HCT116 (cell line): Measurements from ENCODE around the gene OR4C5. TPM values are rescaled to one million over a fixed set of nuclear protein-coding genes. Genes with fewer than 3 reads are reported as not detected.

Source experiments
- ATAC-seq: fragments of 200-7000 bp; cut with Tn5 transposase; 2 replicates; pipeline ENCODE4 v1.9.1; 2020; ENCODE audit warnings: mild to moderate bottlenecking, moderate library complexity
- Bru-seq: library from RNA; stranded (reverse); fragments of 400-500 nt; gene quantifications from one replicate; lab custom pipeline; 2021; lab: Mats Ljungman, UMichigan
- BruChase-seq, 2 experiments: library from RNA; stranded (reverse); fragments of 400-500 nt; gene quantifications; one replicate each; lab custom pipeline; 2021; lab: Mats Ljungman, UMichigan
- BruUV-seq: library from RNA; stranded (reverse); fragments of 400-500 nt; replicated peaks from 2 replicates; lab custom pipeline; 2021; lab: Mats Ljungman, UMichigan
- CTCF ChIA-PET: fragments of 300-600 bp; sonication (Branson Sonifier 250); formaldehyde crosslinking; loops from one replicate; lab custom pipeline; 2021; ENCODE audit warnings: antibody characterized with exemption; lab: Charles Lee
- POLR2A ChIA-PET: fragments of 300-600, 350-600 bp; sonication (Branson Sonifier 250); formaldehyde crosslinking; loops from one replicate; lab custom pipeline; 2021; ENCODE audit warnings: antibody characterized with exemption; lab: Charles Lee
- RAD21 ChIA-PET, 2 experiments: fragments of 300-600 bp; sonication (Branson Sonifier 250); formaldehyde crosslinking; loops; one replicate each; lab custom pipeline; 2023; ENCODE audit warnings: low total read pairs in 2 of 2; ENCODE audit not compliant: uncharacterized antibody in 2 of 2, unreplicated experiment in 2 of 2, low non-redundant PET in 1 of 2; lab: Charles Lee
- DNase-seq: peaks from one replicate; pipeline ENCODE4 v3.0.0-alpha.2; 2010; ENCODE audit warnings: low read depth, low spot score
- H2AFZ ChIP-seq: fragments of 200-600 bp; shearing (Covaris generic), sonication (generic); 2 replicates; pipeline ENCODE4 v1.6.1; 2017; ENCODE audit warnings: low read depth, mixed run types, mixed read lengths, antibody characterized with exemption, low read length; ENCODE audit not compliant: poor library complexity, severe bottlenecking
- H3K27ac ChIP-seq: 2 replicates; pipeline ENCODE4 v1.5.1; 2012; ENCODE audit warnings: low read depth, low read length
- H3K27me3 ChIP-seq: fragments of 200-600 bp; sonication (generic); 2 replicates; pipeline ENCODE4 v1.6.1; 2016; ENCODE audit warnings: mixed run types, low read length, mixed read lengths; ENCODE audit not compliant: insufficient read depth
- H3K36me3 ChIP-seq, 2 experiments: fragments of 200-500 bp in 1 of 2; fragments of 200-600 bp in 1 of 2; sonication (Bioruptor generic) in 1 of 2; sonication (generic) in 1 of 2; 2 replicates each; pipeline versions ENCODE4 v1.5.1 to v1.6.1; 2014 to 2016; ENCODE audit warnings: low read length in 2 of 2, inconsistent platforms in 1 of 2, mixed read lengths in 1 of 2, mixed run types in 1 of 2; ENCODE audit not compliant: insufficient read depth in 2 of 2, control insufficient read depth in 1 of 2
- H3K4me1 ChIP-seq, 2 experiments: fragments of 200-600 bp in 1 of 2; sonication (generic) in 1 of 2; 2 replicates each; pipeline versions ENCODE4 v1.5.1 to v1.6.1; 2012 to 2017; ENCODE audit warnings: low read length in 2 of 2, inconsistent platforms in 1 of 2, mild to moderate bottlenecking in 1 of 2, mixed read lengths in 1 of 2, mixed run types in 1 of 2, moderate library complexity in 1 of 2; ENCODE audit not compliant: insufficient read depth in 2 of 2, control insufficient read depth in 1 of 2
- H3K4me2 ChIP-seq: fragments of 200-600 bp; sonication (generic); 2 replicates; pipeline ENCODE4 v1.6.1; 2017; ENCODE audit warnings: mixed run types, low read length, mixed read lengths
- H3K4me3 ChIP-seq, 2 experiments: fragments of 200-600 bp in 1 of 2; sonication (generic) in 1 of 2; replicated peaks in 1 of 2; 2 replicates each; pipeline ENCODE4 v1.5.1; 2011 to 2016; ENCODE audit warnings: low read length in 2 of 2, control low read depth in 1 of 2, low read depth in 1 of 2, mild to moderate bottlenecking in 1 of 2, mixed read lengths in 1 of 2, mixed run types in 1 of 2
- H3K79me2 ChIP-seq: fragments of 200-600 bp; sonication (generic); 2 replicates; pipeline ENCODE4 v1.6.1; 2017; ENCODE audit warnings: mild to moderate bottlenecking, mixed run types, low read length, moderate library complexity, mixed read lengths; ENCODE audit not compliant: insufficient read depth
- H3K9ac ChIP-seq: fragments of 200-600 bp; sonication (generic); 2 replicates; pipeline ENCODE4 v1.6.1; 2016; ENCODE audit warnings: low read length, mixed read lengths
- H3K9me2 ChIP-seq: fragments of 200-600 bp; sonication (generic), shearing (Covaris generic); 2 replicates; pipeline ENCODE4 v1.6.1; 2017; ENCODE audit warnings: mixed run types, mild to moderate bottlenecking, moderate library complexity; ENCODE audit not compliant: insufficient read depth
- H3K9me3 ChIP-seq, 2 experiments: fragments of 200-500 bp in 1 of 2; fragments of 200-600 bp in 1 of 2; sonication (Bioruptor generic) in 1 of 2; sonication (generic) in 1 of 2; 2 replicates each; pipeline ENCODE4 v1.6.1; 2014 to 2017; ENCODE audit warnings: low read length in 2 of 2, mixed read lengths in 2 of 2, inconsistent platforms in 1 of 2, low read depth in 1 of 2, mild to moderate bottlenecking in 1 of 2, mixed run types in 1 of 2, moderate library complexity in 1 of 2; ENCODE audit not compliant: control insufficient read depth in 1 of 2, insufficient read depth in 1 of 2
- H4K20me1 ChIP-seq: fragments of 200-600 bp; sonication (generic), shearing (Covaris generic); 2 replicates; pipeline ENCODE4 v1.6.1; 2017; ENCODE audit warnings: mixed run types, mild to moderate bottlenecking, moderate library complexity; ENCODE audit not compliant: insufficient read depth
- CEBPB ChIP-seq: IDR thresholded peaks from 2 replicates; pipeline ENCODE4 v1.6.1; 2012; ENCODE audit warnings: low read depth
- EGR1 ChIP-seq: IDR thresholded peaks from 2 replicates; pipeline ENCODE4 v1.6.1; 2012; ENCODE audit warnings: low read depth
- ELF1 ChIP-seq: IDR thresholded peaks from 2 replicates; pipeline ENCODE4 v1.6.1; 2012; ENCODE audit warnings: low read depth, borderline replicate concordance
- EZH2 ChIP-seq: fragments of 200-600 bp; sonication (generic); IDR thresholded peaks from 2 replicates; pipeline ENCODE4 v1.6.1; 2017; ENCODE audit warnings: antibody characterized with exemption, mixed run types
- EZH2phosphoT487 ChIP-seq: fragments of 200-600 bp; IDR thresholded peaks from 2 replicates; pipeline ENCODE4 v1.6.1; 2018; ENCODE audit warnings: antibody characterized with exemption, borderline replicate concordance
- JUND ChIP-seq: IDR thresholded peaks from 2 replicates; pipeline ENCODE4 v1.6.1; 2012
- POLR2AphosphoS5 ChIP-seq: IDR thresholded peaks from 2 replicates; pipeline ENCODE4 v1.6.1; 2011; ENCODE audit warnings: mild to moderate bottlenecking, low read depth, low read length, moderate library complexity
- RAD21 ChIP-seq: IDR thresholded peaks from 2 replicates; pipeline ENCODE4 v1.6.1; 2012; ENCODE audit warnings: low read depth, mild to moderate bottlenecking
- SIN3A ChIP-seq: IDR thresholded peaks from 2 replicates; pipeline ENCODE4 v1.6.1; 2012; ENCODE audit warnings: low read depth
- SP1 ChIP-seq: IDR thresholded peaks from 2 replicates; pipeline ENCODE4 v1.6.1; 2012; ENCODE audit warnings: low read depth
- TCF7L2 ChIP-seq: IDR thresholded peaks from 2 replicates; pipeline ENCODE4 v1.7.0; 2011; ENCODE audit warnings: borderline replicate concordance, inconsistent platforms; ENCODE audit not compliant: insufficient read depth, insufficient read length; ENCODE audit errors: extremely low read depth
- YY1 ChIP-seq: IDR thresholded peaks from 2 replicates; pipeline ENCODE4 v1.6.1; 2011; ENCODE audit warnings: low read length, low read depth, moderate library complexity, mild to moderate bottlenecking; ENCODE audit not compliant: insufficient replicate concordance; ENCODE audit errors: extremely low read depth
- ZFX ChIP-seq: fragments of 450-650 bp; IDR thresholded peaks from 2 replicates; pipeline ENCODE4 v1.6.1; 2017
- ZNF274 ChIP-seq: fragments of 200-500 bp; sonication (Bioruptor generic); IDR thresholded peaks from 2 replicates; pipeline ENCODE4 v1.6.1; 2014; ENCODE audit warnings: mild to moderate bottlenecking, low read depth, low read length, inconsistent platforms
- intact Hi-C: fragments of 100-400 bp; cut with micrococcal nuclease; formaldehyde crosslinking; loops from 2 replicates; pipeline ENCODE4 v1.10.0; 2022
- long read RNA-seq: library from polyadenylated mRNA; unstranded; transcript quantifications from one replicate; pipeline ENCODE4 v2.0.0, GENCODE V29; 2021; ENCODE audit not compliant: unreplicated experiment
- polyA plus RNA-seq: library from polyadenylated mRNA; unstranded; fragments of >200 nt; gene quantifications from 2 replicates; pipeline ENCODE4 v1.2.1, GENCODE V29; 2012; ENCODE audit warnings: missing spikeins
- total RNA-seq: library from RNA; stranded (reverse); gene quantifications from one replicate; pipeline ENCODE4 v1.2.1, GENCODE V29; 2021; ENCODE audit not compliant: unreplicated experiment
- TF ChIP-seq, protein P1 (sequence below), 3 experiments: fragments of 200-600 bp in 1 of 3; sonication (generic) in 1 of 3; IDR thresholded peaks in 2 of 3; conservative IDR thresholded peaks in 1 of 3; 2 replicates each; pipeline ENCODE4 v1.5.1; 2012 to 2017; ENCODE audit warnings: low read depth in 2 of 3, low read length in 2 of 3, antibody characterized with exemption in 1 of 3, borderline replicate concordance in 1 of 3, control low read depth in 1 of 3, mild to moderate bottlenecking in 1 of 3, mixed read lengths in 1 of 3, mixed run types in 1 of 3, moderate library complexity in 1 of 3; ENCODE audit not compliant: insufficient read depth in 1 of 3
- TF ChIP-seq, protein P2 (sequence below): IDR thresholded peaks from 2 replicates; pipeline ENCODE4 v1.6.1; 2012; ENCODE audit warnings: low read depth
- TF ChIP-seq, protein P3 (sequence below): IDR thresholded peaks from 2 replicates; pipeline ENCODE4 v1.6.1; 2011; ENCODE audit warnings: mild to moderate bottlenecking, low read length, moderate library complexity; ENCODE audit not compliant: insufficient replicate concordance; ENCODE audit errors: extremely low read depth
- TF ChIP-seq, protein P4 (sequence below): IDR thresholded peaks from 2 replicates; pipeline ENCODE4 v1.6.1; 2012

Gene OR4C5
- total RNA-seq = not detected
- not detected in 2 replicates for polyA plus RNA-seq
- not detected for Bru-seq, nascent RNA
- BruChase-seq, experiment 1, labeled RNA remaining after a 6-hour chase = not detected
- BruChase-seq, experiment 2, labeled RNA remaining after a 2-hour chase = not detected
- long read RNA-seq = 0 reads

DNA sequence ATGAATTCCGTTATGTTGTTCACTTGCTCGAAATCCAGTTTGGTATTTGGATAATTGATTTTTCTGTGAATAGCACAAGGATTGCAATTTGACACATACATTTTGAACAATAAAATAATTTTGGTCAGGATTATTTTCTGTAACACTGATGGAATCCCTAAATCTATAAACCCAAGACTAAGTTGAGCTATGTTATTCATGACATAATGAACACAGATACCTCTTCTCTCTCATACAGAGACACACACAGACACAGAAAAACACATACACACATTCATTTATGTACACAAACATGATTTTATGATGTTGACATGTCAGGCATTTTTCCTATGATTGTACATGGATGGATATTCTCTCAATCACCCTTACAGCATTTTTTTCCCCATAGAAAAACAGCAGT, at the start of gene OR4C5:
Gene OR4C5, minus strand, starts transcription at position 101 of the 400 bp plus-strand sequence. Its CDS starts 0 bp downstream, at position 101.
- BruUV-seq = no TSS peak
- CTCF ChIA-PET = no interaction called here
- POLR2A ChIA-PET = no interaction called here

More for the DNA sequence above, at the start of gene OR4C5:
- Histone ChIP-seq H3K9me3 (no peaks in the 10 kb centered on the region; a peak in 1 of 4 replicates), H3K4me3 (no peak within 1 kb of the TSS), H3K4me1 (no peaks in the 10 kb centered on the region), H3K36me3 (no peaks in the 10 kb centered on the region), H3K27me3 (no peaks in the 10 kb centered on the region), H3K9me2 (no peaks in the 10 kb centered on the region), H3K9ac (no peak within 1 kb of the TSS), H3K79me2 (no peaks in the 10 kb centered on the region), H3K4me2 (no peak within 1 kb of the TSS), H3K27ac (no peak within 1 kb of the TSS), H2AFZ (no peak within 1 kb of the TSS), H4K20me1 (no peaks in the 10 kb centered on the region)
- TF ChIP-seq CEBPB (no peak), ZNF274 (no peak), ZFX (no peak), ELF1 (no peak), JUND (no peak), EZH2phosphoT487 (no peak), TCF7L2 (no peak), YY1 (no peak), SIN3A (no peak), RAD21 (no peak), POLR2AphosphoS5 (no peak), EGR1 (no peak), EZH2 (no peak), SP1 (no peak)
- TF ChIP-seq, protein P1, sequence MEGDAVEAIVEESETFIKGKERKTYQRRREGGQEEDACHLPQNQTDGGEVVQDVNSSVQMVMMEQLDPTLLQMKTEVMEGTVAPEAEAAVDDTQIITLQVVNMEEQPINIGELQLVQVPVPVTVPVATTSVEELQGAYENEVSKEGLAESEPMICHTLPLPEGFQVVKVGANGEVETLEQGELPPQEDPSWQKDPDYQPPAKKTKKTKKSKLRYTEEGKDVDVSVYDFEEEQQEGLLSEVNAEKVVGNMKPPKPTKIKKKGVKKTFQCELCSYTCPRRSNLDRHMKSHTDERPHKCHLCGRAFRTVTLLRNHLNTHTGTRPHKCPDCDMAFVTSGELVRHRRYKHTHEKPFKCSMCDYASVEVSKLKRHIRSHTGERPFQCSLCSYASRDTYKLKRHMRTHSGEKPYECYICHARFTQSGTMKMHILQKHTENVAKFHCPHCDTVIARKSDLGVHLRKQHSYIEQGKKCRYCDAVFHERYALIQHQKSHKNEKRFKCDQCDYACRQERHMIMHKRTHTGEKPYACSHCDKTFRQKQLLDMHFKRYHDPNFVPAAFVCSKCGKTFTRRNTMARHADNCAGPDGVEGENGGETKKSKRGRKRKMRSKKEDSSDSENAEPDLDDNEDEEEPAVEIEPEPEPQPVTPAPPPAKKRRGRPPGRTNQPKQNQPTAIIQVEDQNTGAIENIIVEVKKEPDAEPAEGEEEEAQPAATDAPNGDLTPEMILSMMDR (IDR thresholded peaks at IDR 0.05 in 2 of 3, conservative IDR thresholded peaks at IDR 0.05 in 1 of 3; ENCODE audit: borderline replicate concordance in 1 of 3, insufficient read depth in 1 of 3, low read depth in 2 of 3, low read length in 2 of 3) = no peak
- TF ChIP-seq, protein P2, sequence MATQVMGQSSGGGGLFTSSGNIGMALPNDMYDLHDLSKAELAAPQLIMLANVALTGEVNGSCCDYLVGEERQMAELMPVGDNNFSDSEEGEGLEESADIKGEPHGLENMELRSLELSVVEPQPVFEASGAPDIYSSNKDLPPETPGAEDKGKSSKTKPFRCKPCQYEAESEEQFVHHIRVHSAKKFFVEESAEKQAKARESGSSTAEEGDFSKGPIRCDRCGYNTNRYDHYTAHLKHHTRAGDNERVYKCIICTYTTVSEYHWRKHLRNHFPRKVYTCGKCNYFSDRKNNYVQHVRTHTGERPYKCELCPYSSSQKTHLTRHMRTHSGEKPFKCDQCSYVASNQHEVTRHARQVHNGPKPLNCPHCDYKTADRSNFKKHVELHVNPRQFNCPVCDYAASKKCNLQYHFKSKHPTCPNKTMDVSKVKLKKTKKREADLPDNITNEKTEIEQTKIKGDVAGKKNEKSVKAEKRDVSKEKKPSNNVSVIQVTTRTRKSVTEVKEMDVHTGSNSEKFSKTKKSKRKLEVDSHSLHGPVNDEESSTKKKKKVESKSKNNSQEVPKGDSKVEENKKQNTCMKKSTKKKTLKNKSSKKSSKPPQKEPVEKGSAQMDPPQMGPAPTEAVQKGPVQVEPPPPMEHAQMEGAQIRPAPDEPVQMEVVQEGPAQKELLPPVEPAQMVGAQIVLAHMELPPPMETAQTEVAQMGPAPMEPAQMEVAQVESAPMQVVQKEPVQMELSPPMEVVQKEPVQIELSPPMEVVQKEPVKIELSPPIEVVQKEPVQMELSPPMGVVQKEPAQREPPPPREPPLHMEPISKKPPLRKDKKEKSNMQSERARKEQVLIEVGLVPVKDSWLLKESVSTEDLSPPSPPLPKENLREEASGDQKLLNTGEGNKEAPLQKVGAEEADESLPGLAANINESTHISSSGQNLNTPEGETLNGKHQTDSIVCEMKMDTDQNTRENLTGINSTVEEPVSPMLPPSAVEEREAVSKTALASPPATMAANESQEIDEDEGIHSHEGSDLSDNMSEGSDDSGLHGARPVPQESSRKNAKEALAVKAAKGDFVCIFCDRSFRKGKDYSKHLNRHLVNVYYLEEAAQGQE = no peak
- TF ChIP-seq, protein P3, sequence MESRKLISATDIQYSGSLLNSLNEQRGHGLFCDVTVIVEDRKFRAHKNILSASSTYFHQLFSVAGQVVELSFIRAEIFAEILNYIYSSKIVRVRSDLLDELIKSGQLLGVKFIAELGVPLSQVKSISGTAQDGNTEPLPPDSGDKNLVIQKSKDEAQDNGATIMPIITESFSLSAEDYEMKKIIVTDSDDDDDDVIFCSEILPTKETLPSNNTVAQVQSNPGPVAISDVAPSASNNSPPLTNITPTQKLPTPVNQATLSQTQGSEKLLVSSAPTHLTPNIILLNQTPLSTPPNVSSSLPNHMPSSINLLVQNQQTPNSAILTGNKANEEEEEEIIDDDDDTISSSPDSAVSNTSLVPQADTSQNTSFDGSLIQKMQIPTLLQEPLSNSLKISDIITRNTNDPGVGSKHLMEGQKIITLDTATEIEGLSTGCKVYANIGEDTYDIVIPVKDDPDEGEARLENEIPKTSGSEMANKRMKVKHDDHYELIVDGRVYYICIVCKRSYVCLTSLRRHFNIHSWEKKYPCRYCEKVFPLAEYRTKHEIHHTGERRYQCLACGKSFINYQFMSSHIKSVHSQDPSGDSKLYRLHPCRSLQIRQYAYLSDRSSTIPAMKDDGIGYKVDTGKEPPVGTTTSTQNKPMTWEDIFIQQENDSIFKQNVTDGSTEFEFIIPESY = no peak
- TF ChIP-seq, protein P4, sequence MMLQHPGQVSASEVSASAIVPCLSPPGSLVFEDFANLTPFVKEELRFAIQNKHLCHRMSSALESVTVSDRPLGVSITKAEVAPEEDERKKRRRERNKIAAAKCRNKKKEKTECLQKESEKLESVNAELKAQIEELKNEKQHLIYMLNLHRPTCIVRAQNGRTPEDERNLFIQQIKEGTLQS = no peak
- ATAC-seq (no peak), DNase-seq (no peak)
- RAD21 ChIA-PET = no interaction called here
- intact Hi-C loops = no loop called here
